ENCODE results near the gene GJA1. TPM values are rescaled to one million over a fixed set of nuclear protein-coding genes. Genes with fewer than 3 reads are reported as not detected.

GJA1 gene
- 91.7 and 120 TPM in 2 replicates for total RNA-seq

GRCh38 chr6:121435444-121436069, at the start of gene GJA1:
Gene GJA1, plus strand, starts transcription at chr6:121435646. Its CDS starts 11,202 bp downstream, at chr6:121446848.

Other genes with a start within 250 kb of the GJA1 start
- gene TBC1D32, start 101.2 kb upstream of the GJA1 start, total RNA-seq, result 10.1 and 12.8 TPM in 2 replicates

Measured in bronchial smooth muscle cell (primary cell).